SK-N-SH (cell line): ENCODE measurements around the gene SV2C. TPM values are rescaled to one million over a fixed set of nuclear protein-coding genes. Genes with fewer than 3 reads are reported as not detected.
A peak's percentile ranks its signal among the peaks of the same experiment; 100 is the strongest.

ENCODE experiments used
- CTCF ChIA-PET: fragments of 300-600, 350-600 bp; formaldehyde crosslinking; extraction: SDS; loops from one replicate; lab custom pipeline; 2021; lab: Yijun Ruan, JAX
- POLR2A ChIA-PET: fragments of 350-600 bp; sonication (Branson Sonifier 250); formaldehyde crosslinking; extraction: SDS; loops from one replicate; lab custom pipeline; 2020; ENCODE audit warnings: antibody characterized with exemption, inconsistent platforms; lab: Yijun Ruan, JAX
- DNase-seq: peaks from one replicate; pipeline ENCODE4 v3.0.0; 2012
- H2AFZ ChIP-seq: fragments of 200-600 bp; sonication (generic); 2 replicates; pipeline ENCODE4 v1.8.1; 2016; ENCODE audit warnings: antibody characterized with exemption, mild to moderate bottlenecking, low read depth
- H3F3A ChIP-seq: fragments of 200-600 bp; sonication (generic); replicated peaks from 2 replicates; pipeline ENCODE3; 2016; ENCODE audit warnings: antibody characterized with exemption, mild to moderate bottlenecking; ENCODE audit not compliant: insufficient read depth
- H3K27ac ChIP-seq, 2 experiments: fragments of 200-500 bp in 1 of 2; fragments of 200-600 bp in 1 of 2; sonication (Bioruptor generic) in 1 of 2; sonication (generic), shearing (Covaris generic) in 1 of 2; 2 replicates each; pipeline versions ENCODE4 v1.5.1 to v1.6.1; 2014 to 2016; ENCODE audit warnings: low read depth in 2 of 2, inconsistent platforms in 1 of 2, low read length in 1 of 2, mild to moderate bottlenecking in 1 of 2, mixed read lengths in 1 of 2
- H3K27me3 ChIP-seq: fragments of 200-600 bp; sonication (generic), shearing (Covaris generic); 2 replicates; pipeline ENCODE4 v1.6.1; 2016; ENCODE audit warnings: mixed run types; ENCODE audit not compliant: insufficient read depth
- H3K36me3 ChIP-seq, 2 experiments: fragments of 200-500 bp in 1 of 2; fragments of 200-600 bp in 1 of 2; sonication (Bioruptor generic) in 1 of 2; sonication (generic) in 1 of 2; replicated peaks in 1 of 2; 2 replicates each; pipeline versions ENCODE3 to v1.5.1; 2014 to 2016; ENCODE audit warnings: low read length in 1 of 2, mild to moderate bottlenecking in 1 of 2; ENCODE audit not compliant: insufficient read depth in 2 of 2, control insufficient read depth in 1 of 2
- H3K4me1 ChIP-seq, 2 experiments: fragments of 200-500 bp in 1 of 2; fragments of 200-600 bp in 1 of 2; sonication (Bioruptor generic) in 1 of 2; sonication (generic), shearing (Covaris generic) in 1 of 2; 2 replicates each; pipeline versions ENCODE4 v1.5.1 to v1.6.1; 2014 to 2016; ENCODE audit warnings: low read depth in 1 of 2, low read length in 1 of 2, mixed run types in 1 of 2; ENCODE audit not compliant: insufficient read depth in 2 of 2, control insufficient read depth in 1 of 2
- H3K4me2 ChIP-seq: fragments of 200-600 bp; sonication (generic), shearing (Covaris generic); 2 replicates; pipeline ENCODE4 v1.6.1; 2017; ENCODE audit warnings: mixed run types
- H3K4me3 ChIP-seq, 2 experiments: fragments of 200-500 bp in 1 of 2; fragments of 200-600 bp in 1 of 2; sonication (Bioruptor generic) in 1 of 2; sonication (generic), shearing (Covaris generic) in 1 of 2; 2 replicates each; pipeline versions ENCODE4 v1.5.1 to v1.8.1; 2014 to 2016; ENCODE audit warnings: low read depth in 2 of 2, inconsistent platforms in 1 of 2, low read length in 1 of 2, mild to moderate bottlenecking in 1 of 2, mixed read lengths in 1 of 2, moderate library complexity in 1 of 2
- H3K79me2 ChIP-seq: fragments of 200-600 bp; sonication (generic); 2 replicates; pipeline ENCODE4 v1.8.1; 2017; ENCODE audit warnings: mild to moderate bottlenecking; ENCODE audit not compliant: insufficient read depth
- H3K9ac ChIP-seq: fragments of 200-600 bp; sonication (generic); 2 replicates; pipeline ENCODE4 v1.6.1; 2017; ENCODE audit warnings: mixed run types
- H3K9me2 ChIP-seq: fragments of 200-600 bp; sonication (generic); 2 replicates; pipeline ENCODE4 v1.6.1; 2017; ENCODE audit warnings: mixed run types
- H3K9me3 ChIP-seq: fragments of 200-600 bp; sonication (generic); 2 replicates; pipeline ENCODE4 v1.6.1; 2017; ENCODE audit warnings: mixed run types, mild to moderate bottlenecking, moderate library complexity
- H4K20me1 ChIP-seq: fragments of 200-600 bp; sonication (generic); 2 replicates; pipeline ENCODE4 v1.6.1; 2017; ENCODE audit warnings: mild to moderate bottlenecking, mixed run types; ENCODE audit not compliant: insufficient read depth
- EP300 ChIP-seq, 2 experiments: IDR thresholded peaks; 2 replicates each; pipeline versions ENCODE4 v1.4.0 to v1.6.1; 2012; ENCODE audit warnings: borderline replicate concordance in 1 of 2, low read depth in 1 of 2, low read length in 1 of 2
- FOXJ3 ChIP-seq: sonication (generic); formaldehyde crosslinking; IDR thresholded peaks from 2 replicates; pipeline ENCODE4 v1.5.1; 2020; ENCODE audit warnings: mild to moderate bottlenecking, missing genetic modification reagents
- GABPA ChIP-seq: IDR thresholded peaks from 2 replicates; pipeline ENCODE4 v1.4.0; 2012; ENCODE audit warnings: low read depth, mild to moderate bottlenecking
- JUND ChIP-seq: IDR thresholded peaks from 2 replicates; pipeline ENCODE4 v1.4.0; 2012
- MEF2A ChIP-seq: IDR thresholded peaks from 2 replicates; pipeline ENCODE4 v1.4.0; 2012; ENCODE audit warnings: low read depth, borderline replicate concordance
- NFIC ChIP-seq: IDR thresholded peaks from 2 replicates; pipeline ENCODE4 v1.4.0; 2012; ENCODE audit warnings: borderline replicate concordance
- PBX3 ChIP-seq: IDR thresholded peaks from 2 replicates; pipeline ENCODE4; 2012
- RAD21 ChIP-seq: IDR thresholded peaks from 2 replicates; pipeline ENCODE4 v1.6.1; 2012; ENCODE audit warnings: mild to moderate bottlenecking, low read length
- REST ChIP-seq: IDR thresholded peaks from 2 replicates; pipeline ENCODE4 v1.6.1; 2012; ENCODE audit warnings: mild to moderate bottlenecking, low read depth, low read length, moderate library complexity
- RXRA ChIP-seq: IDR thresholded peaks from 2 replicates; pipeline ENCODE4 v1.4.0; 2012; ENCODE audit warnings: low read depth, mild to moderate bottlenecking, borderline replicate concordance
- SMC3 ChIP-seq: IDR thresholded peaks from 2 replicates; pipeline ENCODE4 v1.6.1; 2012; ENCODE audit warnings: low read depth, low read length, improper control_type of control experiment
- TCF12 ChIP-seq: IDR thresholded peaks from 2 replicates; pipeline ENCODE4 v1.4.0; 2012
- USF2 ChIP-seq: fragments of 150-350 bp; IDR thresholded peaks from 2 replicates; pipeline ENCODE4 v1.6.1; 2017; ENCODE audit warnings: antibody characterized with exemption, low read length, low read depth, borderline replicate concordance
- YY1 ChIP-seq: IDR thresholded peaks from 2 replicates; pipeline ENCODE4 v1.4.0; 2012; ENCODE audit warnings: low read depth, mild to moderate bottlenecking
- ZBTB33 ChIP-seq: IDR thresholded peaks from 2 replicates; pipeline ENCODE4 v1.4.0; 2012; ENCODE audit warnings: low read depth, borderline replicate concordance
- WGBS: methylation state at CpG from one replicate; pipeline ENCODE4 v1.1.6; 2017; ENCODE audit warnings: low lambda C conversion rate; 5-methylcytosine and 5-hydroxymethylcytosine counted together
- polyA plus RNA-seq, 3 experiments: library from polyadenylated mRNA; depleted of rRNA; stranded (reverse); fragments of >200 nt; gene quantifications; 2 replicates each; pipeline ENCODE4 v1.2.3, GENCODE V29; 2012

SV2C gene
- polyA plus RNA-seq, 1 of the 3 experiments (the other 2 are of a cell fraction) = 0.05 TPM

GRCh38 chr5:76050134-76050533 lies 33.0 kb upstream of the SV2C start (continued):
- no peak for TF ChIP-seq YY1
- TF ChIP-seq USF2 = no peak
- TF ChIP-seq GABPA = no peak
- TF ChIP-seq RXRA = no peak
- no peak for TF ChIP-seq MEF2A

GRCh38 chr5:76062502-76063041 lies 20.6 kb upstream of the SV2C start:
- H3K4me1 ChIP-seq = peaks cover 0 to 6% of the 10 kb centered on the region in 2 experiments; a peak in 1 of 4 replicates
- no peaks in the 10 kb centered on the region for H3K9me2 ChIP-seq
- WGBS = 14% methylated on average over 4 of the region's 4 CpGs
- POLR2A ChIA-PET = no interaction called here
- no peaks in the 10 kb centered on the region for H4K20me1 ChIP-seq
- H3K36me3 ChIP-seq = no peaks in the 10 kb centered on the region
- no peak overlapping the region for H3K4me3 ChIP-seq
- no peaks in the 10 kb centered on the region for H3K27me3 ChIP-seq
- H3K9me3 ChIP-seq = no peaks in the 10 kb centered on the region
- no peak overlapping the region for H3K4me2 ChIP-seq
- H3K9ac ChIP-seq = no peak overlapping the region
- peak overlapping the region in 1 of 2 experiments; percentile 65; a peak in 2 of 4 replicates for H3K27ac ChIP-seq
- DNase-seq = peak; percentile 28
- H3K79me2 ChIP-seq = no peaks in the 10 kb centered on the region
- TF ChIP-seq TCF12 (no peak), NFIC (no peak), PBX3 (no peak), JUND (no peak), REST (no peak), ZBTB33 (no peak), FOXJ3 (CRISPR knock-in tag) (no peak), EP300 (IDR thresholded peaks at IDR 0.05; ENCODE audit: borderline replicate concordance in 1 of 2, low read depth in 1 of 2, low read length in 1 of 2) (no peak), RAD21 (no peak), MEF2A (no peak), SMC3 (no peak)
- CTCF ChIA-PET = interaction anchor here (1.4 kb wide), 1 partner anchor 11 kb away, joined by 4 read pairs; no protein-coding TSS in a partner anchor
- no peaks in the 10 kb centered on the region for H3F3A ChIP-seq
- H2AFZ ChIP-seq = no peak overlapping the region
